Heart left ventricle (tissue), 16 donors: Measurements from ENCODE around the gene NKAIN2. TPM values are rescaled to one million over a fixed set of nuclear protein-coding genes. Genes with fewer than 3 reads are reported as not detected.

ENCODE experiments used
- ATAC-seq, 4 donors: fragments of 200-7000 bp; cut with Tn5 transposase; one replicate each; pipeline ENCODE4 v1.9.1; 2020 to 2022; ENCODE audit warnings: moderate library complexity in 4 of 4, mild to moderate bottlenecking in 3 of 4, moderate number of reproducible peaks in 1 of 4
- DNase-seq, 5 donors: peaks; one replicate each; pipeline ENCODE4 v3.0.0-alpha.2; 2020
- H3K27ac ChIP-seq, 12 donors: fragments of 200-600 bp; sonication (generic) in 4 of 12; one replicate each; pipeline versions ENCODE4 v1.5.0 to v1.8.0; 2016 to 2022; ENCODE audit warnings: mild to moderate bottlenecking in 2 of 12
- H3K27me3 ChIP-seq, 9 donors: fragments of 200-600 bp; sonication (generic) in 2 of 9; one replicate each; pipeline versions ENCODE4 v1.5.1 to v1.8.0; 2016 to 2022; ENCODE audit warnings: mild to moderate bottlenecking in 3 of 9
- H3K36me3 ChIP-seq, 9 donors: fragments of 200-600 bp; sonication (generic) in 2 of 9; one replicate each; pipeline versions ENCODE4 v1.5.0 to v1.8.0; 2018 to 2022; ENCODE audit warnings: mild to moderate bottlenecking in 2 of 9
- H3K4me1 ChIP-seq, 12 donors: fragments of 200-600 bp; sonication (generic) in 4 of 12; one replicate each; pipeline versions ENCODE4 v1.5.0 to v1.8.0; 2016 to 2022; ENCODE audit warnings: mild to moderate bottlenecking in 3 of 12
- H3K4me3 ChIP-seq, 12 donors: fragments of 200-600 bp; sonication (generic) in 4 of 12; one replicate each; pipeline versions ENCODE4 v1.5.0 to v1.8.0; 2017 to 2022; ENCODE audit warnings: mild to moderate bottlenecking in 9 of 12, moderate library complexity in 4 of 12
- H3K9me3 ChIP-seq, 12 donors: fragments of 200-600 bp; sonication (generic) in 4 of 12; one replicate each; pipeline versions ENCODE4 v1.5.0 to v1.8.0; 2016 to 2022; ENCODE audit warnings: mild to moderate bottlenecking in 1 of 12
- CTCF ChIP-seq, 12 donors: fragments of 200-600 bp; sonication (generic) in 4 of 12; IDR thresholded peaks; one replicate each; pipeline versions ENCODE4 v1.5.0 to v1.8.0; 2018 to 2022; ENCODE audit warnings: antibody characterized with exemption in 12 of 12, mild to moderate bottlenecking in 5 of 12
- POLR2A ChIP-seq, 2 donors: fragments of 450-650 bp; IDR thresholded peaks; one replicate each; pipeline ENCODE4 v1.6.1; 2017; ENCODE audit warnings: antibody characterized with exemption in 2 of 2, mild to moderate bottlenecking in 2 of 2, moderate library complexity in 2 of 2
- WGBS, 4 donors: extraction: QIAGEN DNeasy Blood & Tissue Kit in 2 of 4; methylation state at CpG; one replicate each; pipeline versions ENCODE4 v1.1.5 to v1.1.7; 2013 to 2018; 5-methylcytosine and 5-hydroxymethylcytosine counted together
- intact Hi-C, 10 donors: fragments of 100-400 bp; cut with DNase I; formaldehyde crosslinking; loops; one replicate each; pipeline versions ENCODE4 v1.11.1 to v1.14.2; 2022
- polyA plus RNA-seq, 2 donors: library from polyadenylated mRNA; stranded (reverse); fragments of 200-250 nt; gene quantifications; one replicate each; pipeline ENCODE4 v1.2.3, GENCODE V29; 2013
- total RNA-seq, 9 donors: library from RNA; depleted of rRNA in 2 of 9; stranded (reverse); fragments of >200 nt in 2 of 9; fragmentation: NEBNext Ultra II Directional in 3 of 9; extraction: Animal tissue kit (Norgen Biotek cat#: 25700) in 3 of 9; gene quantifications; one replicate each; pipeline versions ENCODE4 v1.1.0 to v1.2.4, GENCODE V29; 2016 to 2023
- donor health status: ischemic (EF 13 %, LVEDD 7.1; RV severe dilation, severe dysfunction).
- donor health status: healthy with polysubstance abuse.
- donor health status: DM: no; HTN: yes; CAD: no.
- donor health status: DM: no; HTN: no; CAD: no.
- donor health status: ischemic (EF 25% LVEDD 6.9; RV normal size, moderate dysfunction).
- donor health status: ischemic (EF 25% LVEDD 5.7; RV mildly dilated, moderate dysfunction).
- donor health status: healthy.
- donor health status: DM: yes; HTN: yes; CAD: no.
- donor health status: ischemic (EF 35%, LVEDD 5.7; RV mildly dilated, moderate dysfunction).
- donor health status: nonischemic (EF 11% LVEDD 7.7; RV severe dilation, severe dysfunction).
- donor health status: DM: yes; HTN: yes; CAD: no.
- donor health status: PGD.
- donor health status: ischemic (EF 29% LVEDD 5.4; RV normal size, mild dysfunction).
- donor health status: nonischemic (EF 23%, LVEDD 6.1; RV moderate dilation, normal function).

Gene NKAIN2
- total and polyA plus RNA-seq, 11 donors = 0.19 to 0.83 (median 0.33) TPM; not detected in 2

- Histone ChIP-seq H3K9me3 (peaks cover 0 to 48% (median 18%) of the 10 kb centered on the region in 12 donors), H3K4me3 (no peak overlapping the region), H3K4me1 (no peaks in the 10 kb centered on the region), H3K36me3 (no peaks in the 10 kb centered on the region), H3K27ac (no peak overlapping the region), H3K27me3 (no peaks in the 10 kb centered on the region)
- WGBS, 4 donors = 63 to 83% (median 71%) methylated on average over 2 of the region's 2 CpGs
- no peak for ATAC-seq
- TF ChIP-seq POLR2A (IDR thresholded peaks at IDR 0.05) (no peak), CTCF (IDR thresholded peaks at IDR 0.05) (no peak)
- intact Hi-C loops = no loop called here
- no peak for DNase-seq
Measured at GRCh38 chr6:124679387-124679786, 875.7 kb downstream of the NKAIN2 start.

- Histone ChIP-seq H3K27me3 (no peaks in the 10 kb centered on the region), H3K36me3 (no peaks in the 10 kb centered on the region), H3K4me3 (no peak overlapping the region), H3K9me3 (peaks cover 0 to 30% (median 10%) of the 10 kb centered on the region in 12 donors), H3K27ac (no peak overlapping the region), H3K4me1 (no peaks in the 10 kb centered on the region)
- 50 to 61% (median 55%) methylated on average over 6 of the region's 6 CpGs for WGBS, 4 donors
- DNase-seq (no peak), ATAC-seq (no peak)
- no peak for TF ChIP-seq POLR2A (IDR thresholded peaks at IDR 0.05)
- no peak for TF ChIP-seq CTCF (IDR thresholded peaks at IDR 0.05)
- intact Hi-C loops = no loop called here
Measured at GRCh38 chr6:124682751-124683150, 879.1 kb downstream of the NKAIN2 start.

GRCh38 chr6:124683507-124683906 lies 879.8 kb downstream of the NKAIN2 start:
- 46 to 63% (median 58%) methylated on average over 4 of the region's 4 CpGs for WGBS, 4 donors
- H3K4me1 ChIP-seq = no peaks in the 10 kb centered on the region
- TF ChIP-seq CTCF (IDR thresholded peaks at IDR 0.05) (no peak), POLR2A (IDR thresholded peaks at IDR 0.05) (no peak)
- intact Hi-C loops = no loop called here
- peaks cover 0 to 22% (median 3%) of the 10 kb centered on the region in 12 donors for H3K9me3 ChIP-seq
- no peaks in the 10 kb centered on the region for H3K36me3 ChIP-seq
- no peak overlapping the region for H3K4me3 ChIP-seq
- DNase-seq (no peak), ATAC-seq (no peak)
- no peak overlapping the region for H3K27ac ChIP-seq
- no peaks in the 10 kb centered on the region for H3K27me3 ChIP-seq

GRCh38 chr6:124684621-124685020 lies 881.0 kb downstream of the NKAIN2 start:
- Histone ChIP-seq H3K4me3 (no peak overlapping the region), H3K9me3 (peaks cover 0 to 14% (median 0%) of the 10 kb centered on the region in 12 donors), H3K27ac (no peak overlapping the region), H3K4me1 (no peaks in the 10 kb centered on the region), H3K27me3 (no peaks in the 10 kb centered on the region), H3K36me3 (no peaks in the 10 kb centered on the region)
- intact Hi-C loops = no loop called here
- no peak for ATAC-seq
- WGBS, 4 donors = 68 to 76% (median 75%) methylated on average over 2 of the region's 2 CpGs
- no peak for DNase-seq
- TF ChIP-seq POLR2A (IDR thresholded peaks at IDR 0.05) (no peak), CTCF (IDR thresholded peaks at IDR 0.05) (no peak)
